ENCODE measurements around the gene PLAAT3.
"Not testable (repeated sequence)": the region's sequence is repeated elsewhere in the genome, so short reads cannot be mapped to it uniquely, and the experiment has no call there.

Gene PLAAT3

DNA sequence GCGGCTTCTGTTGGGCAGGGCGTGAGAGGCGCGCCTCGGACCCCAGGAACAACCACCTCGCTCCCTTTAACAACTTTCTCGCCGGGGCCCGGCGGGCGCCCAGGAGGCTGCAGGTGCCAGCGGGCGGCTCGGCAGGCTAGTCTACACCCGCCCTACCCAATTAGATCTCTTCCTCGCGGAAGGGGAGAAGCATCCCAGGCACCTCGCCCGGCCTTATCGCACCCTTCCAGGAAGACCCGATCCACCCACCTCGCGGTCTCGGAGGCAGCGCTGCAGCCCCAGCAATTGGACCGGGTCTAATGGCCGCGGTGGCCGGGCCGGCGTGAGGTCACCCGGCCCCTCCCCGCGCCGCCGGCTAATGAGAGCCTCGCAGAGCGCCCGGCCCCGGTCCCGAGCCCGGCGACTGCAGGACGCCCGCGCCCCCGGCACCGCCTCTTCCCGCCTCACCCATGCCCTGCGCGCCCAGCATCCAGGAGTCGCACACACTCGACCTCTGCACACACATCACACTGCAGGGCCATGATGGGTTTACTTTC is at the start of gene PLAAT3:
PLAAT3 (minus strand) TSS at position 298 of the 536 bp plus-strand sequence. CDS start 419 bp downstream, outside the sequence.
- peak within 1 kb of the TSS; percentile 86 for H3K4me3 Mint-ChIP-seq
- H3K9me3 Mint-ChIP-seq, result no peaks in the 10 kb centered on the region
- DNase-seq (ENCODE audit: low spot score in 2 of 2), result peak; percentile 31 to 44
- H3K36me3 Mint-ChIP-seq, result no peaks in the 10 kb centered on the region
- no peaks in the 10 kb centered on the region for H3K27me3 Mint-ChIP-seq
- peaks cover 14% of the 10 kb centered on the region for H3K4me1 Mint-ChIP-seq
- peak within 1 kb of the TSS; percentile 86 for H3K27ac Mint-ChIP-seq
- peak; percentile 55 for ATAC-seq (ENCODE audit: low read depth)

GRCh38 chr11:63663809-63664208 is 49.6 kb upstream of the PLAAT3 start:
- DNase-seq (ENCODE audit: low spot score in 2 of 2), result no peak
- Mint-ChIP-seq H3K27me3 (no peaks in the 10 kb centered on the region), H3K27ac (no peak overlapping the region), H3K9me3 (no peaks in the 10 kb centered on the region), H3K36me3 (peaks cover 5% of the 10 kb centered on the region), H3K4me1 (peaks cover 21% of the 10 kb centered on the region), H3K4me3 (no peak overlapping the region)
- no peak for ATAC-seq (ENCODE audit: low read depth)

DNA sequence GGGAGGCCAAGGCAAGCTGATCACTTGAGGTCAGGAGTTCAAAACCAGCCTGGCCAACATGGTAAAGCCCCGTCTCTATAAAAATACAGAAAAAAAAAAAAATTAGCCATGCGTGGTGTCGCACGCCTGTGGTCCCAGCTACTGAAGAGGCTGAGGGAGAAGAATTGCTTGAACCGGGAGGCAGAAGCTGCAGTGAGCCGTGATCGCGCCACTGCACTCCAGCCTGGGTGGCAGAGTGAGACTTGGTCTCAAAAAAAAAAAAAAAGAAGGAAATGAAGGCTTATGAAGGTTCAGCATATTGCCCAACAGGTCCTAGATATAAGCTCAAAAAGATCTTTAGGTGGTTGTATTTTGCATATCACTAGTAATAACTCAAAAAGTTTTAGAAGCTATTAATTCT is 46.7 kb upstream of the PLAAT3 start:
- H3K4me1 Mint-ChIP-seq, result peaks cover 16% of the 10 kb centered on the region
- H3K9me3 Mint-ChIP-seq, result no peaks in the 10 kb centered on the region
- H3K27ac Mint-ChIP-seq, result no peak overlapping the region
- DNase-seq (ENCODE audit: low spot score in 2 of 2) (no peak), ATAC-seq (ENCODE audit: low read depth) (no peak)
- H3K36me3 Mint-ChIP-seq, result peaks cover 7% of the 10 kb centered on the region
- no peaks in the 10 kb centered on the region for H3K27me3 Mint-ChIP-seq
- no peak overlapping the region for H3K4me3 Mint-ChIP-seq

DNA sequence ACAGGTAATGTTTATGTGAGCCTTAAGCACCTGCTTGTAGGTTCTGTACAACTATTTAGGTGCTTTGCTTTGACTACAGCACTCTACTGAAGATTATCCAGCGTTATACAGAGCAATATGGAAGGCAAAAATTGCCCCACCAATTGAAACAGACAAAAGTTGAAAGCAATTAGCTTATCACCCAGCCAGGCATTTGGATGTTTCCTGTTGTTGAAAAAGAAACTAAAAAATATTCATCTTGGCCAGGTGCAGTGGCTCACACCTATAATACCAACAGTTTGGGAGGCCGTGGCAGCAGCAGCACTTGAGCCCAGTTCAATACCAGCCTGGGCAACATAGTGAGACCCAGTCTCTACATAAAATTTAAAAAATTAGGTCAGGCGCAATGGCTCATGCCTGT is 38.4 kb upstream of the PLAAT3 start:
- no peak overlapping the region for H3K27ac Mint-ChIP-seq

DNA sequence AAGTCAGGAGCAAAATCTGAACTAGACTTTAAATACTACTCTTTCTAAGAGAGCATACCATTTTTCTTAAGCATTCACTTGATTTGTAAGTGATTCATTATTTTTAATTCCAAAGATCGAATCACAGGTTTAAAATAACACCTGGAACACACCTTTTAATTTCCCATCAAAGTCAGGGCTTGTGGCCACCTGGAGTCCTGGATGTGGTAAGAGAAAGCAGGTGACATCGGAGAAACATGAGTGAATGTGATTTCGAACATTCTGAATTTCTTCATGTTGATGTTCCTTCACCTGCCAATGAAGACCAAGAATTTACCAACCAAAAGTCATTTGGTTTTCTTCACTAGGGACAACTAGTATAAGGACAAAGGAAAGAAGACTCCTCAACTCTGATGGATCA is 29.0 kb upstream of the PLAAT3 start:
- H3K36me3 Mint-ChIP-seq, result peaks cover 22% of the 10 kb centered on the region
- peak overlapping the region; percentile 16 for H3K27ac Mint-ChIP-seq
- no peak for DNase-seq (ENCODE audit: low spot score in 2 of 2)

More for the DNA sequence above, 38.4 kb upstream of the PLAAT3 start:
- ATAC-seq (ENCODE audit: low read depth) (no peak), DNase-seq (ENCODE audit: low spot score in 2 of 2) (no peak)
- Mint-ChIP-seq H3K9me3 (no peaks in the 10 kb centered on the region), H3K36me3 (peaks cover 26% of the 10 kb centered on the region), H3K4me1 (peaks cover 5% of the 10 kb centered on the region), H3K27me3 (no peaks in the 10 kb centered on the region), H3K4me3 (no peak overlapping the region)

DNA sequence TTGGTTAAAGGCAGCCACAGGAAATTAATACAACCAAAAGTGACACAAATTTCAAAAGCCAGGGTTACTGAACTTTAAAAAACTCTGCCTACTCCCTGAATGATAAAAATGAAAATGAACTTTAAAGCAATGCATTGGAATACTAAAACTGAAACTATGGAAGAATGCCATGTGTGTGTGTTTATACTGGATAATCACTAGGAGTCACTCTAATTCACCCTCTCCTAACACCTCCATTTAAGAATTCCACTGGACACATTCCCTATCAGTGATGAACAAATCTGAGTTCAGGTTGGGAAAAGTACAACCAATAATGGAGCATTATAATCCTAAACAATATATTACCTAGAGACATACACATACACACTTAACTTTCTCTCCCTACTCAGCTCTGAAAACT is 27.5 kb upstream of the PLAAT3 start:
- no peaks in the 10 kb centered on the region for H3K9me3 Mint-ChIP-seq

More for the DNA sequence above, 29.0 kb upstream of the PLAAT3 start:
- Mint-ChIP-seq H3K9me3 (no peaks in the 10 kb centered on the region), H3K4me3 (no peak overlapping the region), H3K27me3 (no peaks in the 10 kb centered on the region), H3K4me1 (no peaks in the 10 kb centered on the region)
- ATAC-seq (ENCODE audit: low read depth), result no peak

DNA sequence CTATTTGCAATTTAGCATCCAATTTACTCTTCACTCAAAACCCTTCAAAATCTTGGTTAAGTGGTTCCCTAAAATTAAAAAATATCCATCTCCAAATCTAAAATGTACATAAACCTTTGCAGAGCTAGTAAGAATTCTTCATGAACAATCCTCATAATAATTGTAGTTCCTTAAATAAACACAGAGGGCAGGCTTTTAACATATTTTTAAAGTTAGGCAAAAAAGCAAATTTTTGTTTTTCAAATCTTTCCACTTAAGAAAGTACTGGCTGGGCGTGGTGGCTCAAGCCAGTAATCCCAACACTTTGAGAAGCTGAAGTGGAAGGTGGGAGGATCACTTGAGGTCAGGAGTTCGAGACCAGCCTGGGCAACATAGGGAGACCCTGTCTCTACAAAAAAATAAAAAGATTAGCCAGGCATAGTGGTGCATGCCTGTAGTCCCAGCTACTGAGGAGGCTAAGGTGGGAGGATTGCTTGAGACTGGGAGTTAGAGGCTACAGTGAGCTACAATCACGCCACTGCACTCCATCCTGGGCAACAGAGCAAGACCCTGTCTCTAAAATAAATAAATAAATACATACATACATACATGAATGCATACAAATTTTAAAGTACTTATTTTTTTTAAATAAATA is 25.1 kb upstream of the PLAAT3 start:
- ATAC-seq (ENCODE audit: low read depth) (no peak), DNase-seq (ENCODE audit: low spot score in 2 of 2) (no peak)
- no peak overlapping the region for H3K4me3 Mint-ChIP-seq
- no peaks in the 10 kb centered on the region for H3K9me3 Mint-ChIP-seq
- peaks cover 3% of the 10 kb centered on the region for H3K4me1 Mint-ChIP-seq
- no peaks in the 10 kb centered on the region for H3K27me3 Mint-ChIP-seq
- peak overlapping the region; percentile 18 for H3K27ac Mint-ChIP-seq
- peaks cover 10% of the 10 kb centered on the region for H3K36me3 Mint-ChIP-seq

More for the DNA sequence above, 27.5 kb upstream of the PLAAT3 start:
- no peaks in the 10 kb centered on the region for H3K4me1 Mint-ChIP-seq
- ATAC-seq (ENCODE audit: low read depth), result no peak
- H3K27ac Mint-ChIP-seq, result peak overlapping the region; percentile 29
- DNase-seq (ENCODE audit: low spot score in 2 of 2), result no peak
- peaks cover 15% of the 10 kb centered on the region for H3K36me3 Mint-ChIP-seq
- H3K4me3 Mint-ChIP-seq, result no peak overlapping the region
- no peaks in the 10 kb centered on the region for H3K27me3 Mint-ChIP-seq

GRCh38 chr11:63638436-63638835 is 24.2 kb upstream of the PLAAT3 start:
- not testable (repeated sequence) for H3K9me3 Mint-ChIP-seq; DNase-seq (ENCODE audit: low spot score in 2 of 2); H3K4me3 Mint-ChIP-seq; H3K27ac Mint-ChIP-seq; H3K4me1 Mint-ChIP-seq; H3K27me3 Mint-ChIP-seq; ATAC-seq (ENCODE audit: low read depth); H3K36me3 Mint-ChIP-seq

DNA sequence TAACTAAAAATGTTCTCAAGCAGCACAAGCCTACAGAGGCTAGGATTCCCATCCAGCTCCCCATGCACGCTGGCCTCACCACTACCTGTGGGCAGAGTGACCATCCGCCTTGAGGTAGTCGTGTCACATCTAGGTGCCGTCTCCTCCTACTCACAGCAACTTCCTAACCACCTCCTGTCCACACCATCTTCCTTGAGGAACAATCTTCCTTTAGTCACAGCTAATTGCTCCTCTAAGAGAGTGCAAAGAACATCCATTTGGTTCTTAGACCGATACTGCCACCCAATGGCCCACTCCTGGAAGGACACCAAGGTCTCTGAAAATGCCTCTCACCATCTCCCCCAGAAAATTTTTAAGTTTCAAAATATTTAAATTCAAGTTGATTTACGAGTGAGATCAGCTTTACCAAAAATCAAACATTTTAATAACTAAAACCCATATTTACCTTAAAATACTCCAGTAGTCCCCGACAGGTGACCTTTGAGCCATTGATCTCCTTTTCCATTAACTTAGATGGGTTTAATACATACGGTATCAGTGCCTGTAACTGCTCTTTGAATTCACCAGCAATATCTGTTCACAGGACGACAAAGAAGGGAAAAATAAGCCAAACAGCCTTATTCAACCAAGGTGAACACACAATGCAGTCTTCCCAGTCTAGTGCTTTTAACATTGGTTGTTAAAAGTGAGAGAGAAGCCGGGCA is 21.7 kb upstream of the PLAAT3 start:
- Mint-ChIP-seq H3K4me3 (no peak overlapping the region), H3K4me1 (peaks cover 10% of the 10 kb centered on the region), H3K27ac (no peak overlapping the region), H3K27me3 (no peaks in the 10 kb centered on the region), H3K9me3 (no peaks in the 10 kb centered on the region), H3K36me3 (peaks cover 16% of the 10 kb centered on the region)
- ATAC-seq (ENCODE audit: low read depth), result peak; percentile 73
- peak; percentile 58 to 67 for DNase-seq (ENCODE audit: low spot score in 2 of 2)

DNA sequence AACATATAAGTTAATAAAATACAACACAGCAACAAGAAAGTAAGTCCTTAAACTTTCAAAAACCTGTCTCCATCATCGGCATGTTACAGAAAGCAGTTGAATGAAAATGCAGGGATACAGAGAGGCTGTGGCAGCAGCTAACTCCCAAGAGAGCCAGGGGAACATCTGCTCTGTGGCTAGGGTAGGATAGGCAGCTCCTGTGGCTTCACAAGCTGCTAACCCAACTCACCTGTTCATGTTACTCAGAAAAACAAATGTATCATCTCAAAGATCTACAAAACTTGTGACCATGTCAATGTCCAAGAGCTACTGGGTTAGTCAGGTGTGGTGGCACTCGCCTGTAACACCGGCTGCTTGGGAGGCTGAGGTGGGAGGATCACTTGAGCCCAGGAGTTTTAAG is 15.2 kb upstream of the PLAAT3 start:
- no peaks in the 10 kb centered on the region for H3K27me3 Mint-ChIP-seq
- ATAC-seq (ENCODE audit: low read depth), result no peak

GRCh38 chr11:63623513-63624140 is 9.4 kb upstream of the PLAAT3 start:
- ATAC-seq (ENCODE audit: low read depth) (no peak), DNase-seq (ENCODE audit: low spot score in 2 of 2) (no peak)
- Mint-ChIP-seq H3K27ac (peak overlapping the region; percentile 47), H3K4me1 (peaks cover 9% of the 10 kb centered on the region), H3K36me3 (no peaks in the 10 kb centered on the region), H3K9me3 (no peaks in the 10 kb centered on the region), H3K27me3 (peaks cover 11% of the 10 kb centered on the region), H3K4me3 (no peak overlapping the region)

More for the DNA sequence above, 15.2 kb upstream of the PLAAT3 start:
- Mint-ChIP-seq H3K4me1 (peaks cover 7% of the 10 kb centered on the region), H3K27ac (no peak overlapping the region), H3K36me3 (peaks cover 19% of the 10 kb centered on the region), H3K9me3 (no peaks in the 10 kb centered on the region), H3K4me3 (no peak overlapping the region)
- no peak for DNase-seq (ENCODE audit: low spot score in 2 of 2)

DNA sequence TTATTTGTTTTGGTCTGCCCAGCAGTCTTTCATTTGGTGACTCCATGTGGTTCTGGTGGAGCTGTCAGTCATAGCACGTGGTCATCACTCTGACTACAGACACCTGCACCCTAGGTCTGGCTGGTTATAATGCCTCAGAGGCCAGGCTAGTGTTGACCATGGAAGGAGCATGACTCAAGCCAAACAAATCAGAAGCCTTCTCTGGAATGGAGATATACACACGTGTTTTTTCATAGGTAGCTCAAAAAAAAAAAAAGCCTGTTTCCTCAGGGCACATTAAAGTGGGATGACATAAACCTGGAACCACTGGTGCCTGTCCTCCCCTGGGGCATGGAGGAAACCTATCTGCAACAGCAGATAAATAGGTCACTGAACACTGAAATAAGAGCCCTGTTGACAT is 8.1 kb upstream of the PLAAT3 start:
- Mint-ChIP-seq H3K9me3 (no peaks in the 10 kb centered on the region), H3K4me3 (no peak overlapping the region), H3K27me3 (peaks cover 11% of the 10 kb centered on the region), H3K27ac (no peak overlapping the region), H3K4me1 (peaks cover 9% of the 10 kb centered on the region), H3K36me3 (no peaks in the 10 kb centered on the region)
- DNase-seq (ENCODE audit: low spot score in 2 of 2) (no peak), ATAC-seq (ENCODE audit: low read depth) (no peak)

DNA sequence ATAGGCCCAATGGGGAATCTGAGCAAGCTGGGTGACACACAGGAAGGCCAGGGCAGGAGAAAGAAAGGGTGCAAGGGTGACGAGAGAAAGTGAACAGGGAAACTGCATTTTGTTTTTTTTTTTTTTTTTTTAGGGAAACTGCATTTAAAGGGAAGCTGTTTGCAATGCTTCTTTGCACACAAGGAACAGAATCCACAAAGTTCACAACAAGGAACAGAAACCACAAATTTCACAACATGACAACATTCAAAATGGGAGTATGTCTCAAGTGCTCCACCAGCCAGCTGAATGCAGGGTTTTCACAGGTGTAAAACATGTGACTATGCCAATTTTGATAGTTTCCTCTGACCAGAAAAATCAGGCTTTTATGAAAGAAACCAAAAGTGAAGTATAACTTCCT is 6.8 kb upstream of the PLAAT3 start:
- no peak overlapping the region for H3K4me3 Mint-ChIP-seq
- H3K9me3 Mint-ChIP-seq, result no peaks in the 10 kb centered on the region
- no peak for DNase-seq (ENCODE audit: low spot score in 2 of 2)
- H3K27me3 Mint-ChIP-seq, result peaks cover 11% of the 10 kb centered on the region
- ATAC-seq (ENCODE audit: low read depth), result no peak
- no peak overlapping the region for H3K27ac Mint-ChIP-seq
- H3K36me3 Mint-ChIP-seq, result no peaks in the 10 kb centered on the region
- peaks cover 9% of the 10 kb centered on the region for H3K4me1 Mint-ChIP-seq

DNA sequence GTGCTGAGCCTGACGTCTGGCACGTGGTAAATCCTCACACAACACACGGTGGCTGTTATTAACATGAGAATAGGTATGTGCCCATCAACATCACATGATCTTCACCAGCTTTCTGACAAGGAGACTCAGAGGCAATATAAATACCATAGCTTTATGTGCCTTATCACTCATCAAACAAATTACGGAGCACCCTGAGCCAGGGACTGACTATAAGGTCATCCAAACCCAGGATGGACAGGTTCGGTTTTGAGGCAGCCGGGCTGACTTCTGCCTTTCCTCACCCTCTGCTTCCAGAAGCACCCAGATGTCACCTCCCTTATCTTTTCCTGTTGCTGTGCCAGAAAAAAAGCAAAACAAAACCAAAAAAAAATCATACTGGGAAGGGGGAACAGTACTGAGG is 5.7 kb upstream of the PLAAT3 start:
- Mint-ChIP-seq H3K9me3 (no peaks in the 10 kb centered on the region), H3K27ac (no peak overlapping the region), H3K4me1 (peaks cover 9% of the 10 kb centered on the region), H3K27me3 (peaks cover 11% of the 10 kb centered on the region), H3K4me3 (no peak overlapping the region), H3K36me3 (no peaks in the 10 kb centered on the region)
- ATAC-seq (ENCODE audit: low read depth), result no peak
- no peak for DNase-seq (ENCODE audit: low spot score in 2 of 2)

Measured in memory B cell (primary cell).